ELR (cell line): ENCODE measurements around the gene FMO3.

Source experiments
- DNase-seq: peaks from one replicate; pipeline ENCODE4 v3.0.0-alpha.2; 2015; ENCODE audit warnings: low read depth

Gene FMO3

DNA sequence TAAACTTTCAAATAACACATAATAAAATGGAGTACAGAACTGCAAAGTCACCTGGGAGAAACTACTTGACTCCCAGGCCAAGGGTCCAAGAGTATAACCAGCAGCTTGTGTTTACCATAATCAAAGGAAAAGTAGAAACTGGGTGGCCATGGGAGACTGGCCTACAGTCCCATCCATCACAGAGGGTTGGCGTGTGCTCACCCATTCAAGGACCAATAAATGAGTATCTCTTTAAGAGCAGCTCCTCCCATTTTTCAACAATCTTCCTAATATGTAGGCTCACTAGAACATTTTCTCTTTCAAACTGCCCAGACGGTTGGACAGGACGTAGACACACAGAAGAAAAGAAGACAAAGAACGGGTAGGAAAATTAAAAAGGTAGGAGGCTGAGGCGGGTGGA is at the start of gene FMO3:
FMO3 (plus strand) TSS at position 302 of the 400 bp plus-strand sequence. CDS start 1,754 bp downstream, outside the sequence.
- no peak for DNase-seq

- no peak for DNase-seq
Observed at GRCh38 chr1:171048014-171048413, 42.7 kb upstream of the FMO3 start.

DNA sequence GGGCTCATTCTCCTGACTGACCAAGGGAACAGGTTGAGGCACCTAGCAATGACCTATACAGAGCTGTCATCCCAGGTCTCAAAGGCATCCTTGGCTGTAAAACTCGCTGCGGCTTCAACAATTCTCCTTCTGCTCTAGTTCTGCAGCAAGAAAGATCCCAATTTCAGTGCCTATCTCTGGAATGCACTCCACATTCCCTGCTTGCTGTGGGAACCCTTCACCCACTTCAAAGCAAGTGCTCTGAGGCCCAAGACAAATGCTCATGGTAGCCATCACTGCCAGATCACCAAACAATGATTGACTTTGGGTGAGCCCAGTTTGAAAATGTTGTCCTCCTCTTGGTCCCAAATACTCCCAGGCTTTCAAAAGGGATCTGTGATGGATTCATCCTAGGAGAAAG is 37.7 kb upstream of the FMO3 start:
- DNase-seq: no peak

GRCh38 chr1:171055966-171056643 is 34.6 kb upstream of the FMO3 start:
- DNase-seq: peak; percentile 16

- DNase-seq: no peak
Observed at GRCh38 chr1:171061425-171062143, 29.1 kb upstream of the FMO3 start.

GRCh38 chr1:171062902-171063301 is 27.8 kb upstream of the FMO3 start:
- no peak for DNase-seq

DNA sequence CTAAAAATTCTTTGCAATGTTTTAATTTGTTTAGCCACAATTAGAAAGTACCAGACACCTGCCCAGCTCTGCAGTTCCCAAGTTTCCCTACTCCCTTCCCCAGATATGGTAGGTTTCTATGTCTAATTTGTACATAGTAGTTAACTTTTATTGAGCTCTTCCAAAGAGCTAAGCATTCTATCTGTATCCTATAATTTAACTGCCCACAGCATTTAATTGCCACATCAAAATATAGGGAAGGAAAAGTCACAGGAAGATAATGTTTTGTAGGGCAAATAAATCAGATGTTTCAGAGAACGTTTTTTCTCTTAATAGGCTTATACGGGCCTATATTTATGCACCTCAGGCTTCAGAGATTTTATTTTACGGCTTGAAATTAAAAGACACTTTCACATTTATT is 15.7 kb upstream of the FMO3 start:
- no peak for DNase-seq

GRCh38 chr1:171081314-171081753 is 9.4 kb upstream of the FMO3 start:
- DNase-seq: peak; percentile 26

- no peak for DNase-seq
Observed at GRCh38 chr1:171081763-171082201, 8.9 kb upstream of the FMO3 start.

DNA sequence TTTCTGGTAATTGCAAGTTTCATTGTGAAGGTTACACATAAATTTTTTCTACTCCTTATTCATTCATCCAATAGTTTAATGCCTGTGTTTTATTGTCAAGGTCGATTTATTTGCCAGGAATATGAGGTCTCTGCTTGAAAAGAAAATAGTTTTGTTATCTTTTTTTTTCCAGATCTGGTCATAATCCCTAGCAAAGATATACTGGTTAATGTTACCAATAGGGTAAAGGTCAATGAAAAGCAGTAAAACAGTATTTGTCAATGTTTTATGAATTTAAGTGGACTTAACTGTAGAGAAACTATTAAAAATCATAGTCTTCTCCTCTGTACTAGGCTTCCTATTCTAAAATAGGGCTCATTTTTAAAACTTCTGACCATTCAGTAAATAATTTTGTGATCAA is 8.1 kb upstream of the FMO3 start:
- DNase-seq: no peak

DNA sequence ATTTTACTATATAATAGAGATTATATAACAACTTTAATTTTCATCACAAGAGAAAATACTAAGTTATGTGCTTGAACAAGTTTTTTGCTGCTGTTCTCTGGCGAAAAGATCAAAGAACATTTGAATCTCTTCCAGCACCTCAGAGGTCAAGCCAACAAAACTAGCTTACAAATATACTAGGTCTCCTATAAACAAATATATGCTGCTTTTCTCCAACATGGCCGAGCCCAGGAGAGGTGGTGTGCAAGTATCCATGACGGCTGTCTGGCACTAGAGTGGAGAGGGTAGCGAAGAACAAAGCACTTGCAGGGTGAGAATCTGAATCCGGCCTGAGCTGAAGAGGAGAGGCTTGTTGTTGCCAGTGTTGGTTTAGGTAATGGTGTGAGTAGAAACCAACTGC is 7.5 kb upstream of the FMO3 start:
- no peak for DNase-seq

DNA sequence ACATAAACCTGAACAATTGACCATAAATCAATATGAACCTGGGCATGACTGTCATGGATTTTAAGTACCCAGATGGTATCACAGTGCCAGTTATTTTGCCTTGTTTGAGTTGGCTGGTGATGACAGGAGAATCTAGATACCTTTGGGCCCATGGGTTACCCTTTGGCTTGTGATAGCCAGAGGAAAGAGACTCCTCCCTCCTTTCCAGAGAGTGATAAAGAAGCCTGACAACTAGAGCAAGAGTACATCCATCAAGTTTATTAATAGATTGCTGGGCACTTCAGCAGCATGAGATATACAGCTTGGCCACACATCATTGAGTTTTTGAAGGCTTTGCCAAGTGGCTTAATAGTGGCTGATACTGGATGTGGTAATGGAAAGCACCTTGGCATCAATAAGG is 6.6 kb upstream of the FMO3 start:
- no peak for DNase-seq

- no peak for DNase-seq
Observed at GRCh38 chr1:171084870-171085269, 5.8 kb upstream of the FMO3 start.

GRCh38 chr1:171087896-171088295 is 2.8 kb upstream of the FMO3 start:
- DNase-seq: no peak

DNA sequence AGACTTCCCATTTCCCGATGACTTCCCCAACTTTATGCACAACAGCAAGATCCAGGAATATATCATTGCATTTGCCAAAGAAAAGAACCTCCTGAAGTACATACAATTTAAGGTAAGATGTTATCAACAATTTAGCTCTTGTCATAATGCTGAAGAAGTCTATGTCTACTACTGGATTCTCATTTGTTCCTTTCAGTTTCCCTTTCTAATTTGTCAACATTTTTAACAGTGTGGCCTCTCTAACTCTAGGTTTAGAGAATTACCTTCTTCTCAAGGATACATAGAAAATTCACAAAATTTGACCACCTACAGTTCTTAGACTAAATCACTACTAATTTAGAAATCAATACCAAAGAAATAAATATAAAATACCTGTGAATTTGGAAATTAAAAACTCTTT is 13.2 kb downstream of the FMO3 start:
- no peak for DNase-seq

DNA sequence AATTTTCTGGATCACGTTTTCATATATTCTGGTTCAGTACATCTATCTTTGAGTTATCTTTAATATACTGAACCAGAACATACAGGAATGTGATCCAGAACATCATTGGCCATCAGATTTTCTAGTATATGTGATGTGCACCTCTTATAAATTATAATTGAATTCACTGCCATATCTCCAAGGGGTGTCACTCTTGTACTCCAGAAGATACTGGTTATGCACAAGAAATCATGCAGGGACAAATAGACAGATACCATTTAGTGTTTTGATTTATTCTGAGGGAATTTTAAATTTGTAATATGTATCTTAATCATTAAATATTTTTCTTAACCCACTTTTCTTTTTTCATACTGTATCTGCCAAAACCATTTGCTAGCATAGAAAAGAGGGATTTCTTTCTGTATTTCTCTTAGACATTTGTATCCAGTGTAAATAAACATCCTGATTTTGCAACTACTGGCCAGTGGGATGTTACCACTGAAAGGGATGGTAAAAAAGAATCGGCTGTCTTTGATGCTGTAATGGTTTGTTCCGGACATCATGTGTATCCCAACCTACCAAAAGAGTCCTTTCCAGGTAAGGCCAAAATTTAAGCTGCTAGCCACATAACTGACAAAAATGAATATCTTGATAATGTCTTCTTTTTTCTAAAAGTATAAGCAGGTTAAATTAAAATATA is 16.7 kb downstream of the FMO3 start:
- no peak for DNase-seq

DNA sequence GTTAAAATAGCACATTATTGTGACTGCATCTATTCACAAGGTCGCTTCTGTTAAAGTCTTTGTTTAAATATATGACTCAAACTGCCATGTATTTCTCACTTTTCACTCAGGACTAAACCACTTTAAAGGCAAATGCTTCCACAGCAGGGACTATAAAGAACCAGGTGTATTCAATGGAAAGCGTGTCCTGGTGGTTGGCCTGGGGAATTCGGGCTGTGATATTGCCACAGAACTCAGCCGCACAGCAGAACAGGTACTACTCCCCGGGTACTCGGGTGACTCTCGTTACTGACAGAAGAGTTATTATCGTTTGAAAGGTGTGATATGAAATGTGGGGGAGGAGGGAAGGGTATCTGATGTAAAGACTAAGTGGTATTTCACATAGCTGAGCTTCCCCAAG is 17.3 kb downstream of the FMO3 start:
- DNase-seq: no peak

DNA sequence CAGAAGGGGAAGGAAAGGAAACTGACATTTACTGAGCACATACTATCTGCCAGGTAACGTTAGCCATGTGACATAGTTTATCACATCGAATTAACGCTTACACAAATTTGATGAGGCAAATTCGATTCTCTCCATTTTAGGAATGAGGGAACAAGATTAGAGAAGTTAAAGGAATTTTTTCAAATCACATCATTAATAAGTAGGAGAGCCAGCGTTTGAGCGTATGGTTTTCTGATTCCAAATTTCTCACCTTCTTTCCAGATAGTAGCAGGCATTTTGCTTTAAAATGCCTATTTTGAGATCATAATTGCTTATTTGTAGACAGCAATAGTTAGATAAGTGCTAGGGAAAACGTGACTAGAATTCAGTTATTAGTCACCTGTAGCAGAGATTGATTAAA is 19.3 kb downstream of the FMO3 start:
- no peak for DNase-seq

GRCh38 chr1:171110621-171111326 is 20.1 kb downstream of the FMO3 start:
- no peak for DNase-seq

DNA sequence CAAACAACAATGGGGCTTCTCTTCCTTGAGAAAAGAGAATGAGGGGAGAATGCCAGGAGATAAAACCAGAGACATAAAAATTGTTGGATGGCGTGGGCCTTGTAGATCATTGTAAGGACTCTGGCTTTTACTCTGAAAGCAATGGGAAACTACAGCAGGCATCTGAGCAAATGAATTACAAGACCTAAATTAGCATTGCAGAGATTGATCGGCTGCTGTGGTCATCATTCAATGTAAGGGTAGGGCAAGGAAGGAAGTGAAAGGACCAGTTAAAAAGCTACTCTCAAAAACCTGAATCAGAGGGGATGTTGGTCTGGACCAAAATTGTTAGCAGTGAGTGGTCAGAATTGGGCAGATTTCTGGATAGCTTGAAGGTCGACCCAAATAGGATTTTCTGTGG is 21.4 kb downstream of the FMO3 start:
- no peak for DNase-seq

GRCh38 chr1:171113382-171113781 is 22.7 kb downstream of the FMO3 start:
- DNase-seq: no peak

GRCh38 chr1:171115280-171115897 is 24.7 kb downstream of the FMO3 start:
- DNase-seq: no peak
